ENCODE results near the gene GIGYF2.

DNA sequence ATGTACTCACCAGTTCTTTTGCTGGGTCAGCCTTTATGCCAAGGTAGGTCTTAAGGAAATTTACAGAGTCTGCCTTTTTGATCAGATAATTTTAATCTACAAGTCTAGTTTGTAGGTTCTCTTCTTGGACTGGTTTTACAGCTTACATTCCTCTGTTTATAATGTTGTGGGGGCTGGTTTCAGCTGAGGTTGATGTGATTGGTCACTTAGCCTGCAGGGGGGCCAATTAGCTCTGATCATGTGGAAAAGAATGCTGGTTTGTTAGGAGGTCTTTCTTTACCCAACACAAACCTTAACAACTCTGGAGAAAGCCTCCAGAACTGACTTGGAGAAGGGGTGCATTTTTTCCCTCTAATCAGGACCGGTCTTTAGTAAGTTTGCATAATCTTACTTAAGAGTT, 79.3 kb downstream of the GIGYF2 start, which contains the start of gene KCNJ13:
- TF ChIP-seq, protein P1, sequence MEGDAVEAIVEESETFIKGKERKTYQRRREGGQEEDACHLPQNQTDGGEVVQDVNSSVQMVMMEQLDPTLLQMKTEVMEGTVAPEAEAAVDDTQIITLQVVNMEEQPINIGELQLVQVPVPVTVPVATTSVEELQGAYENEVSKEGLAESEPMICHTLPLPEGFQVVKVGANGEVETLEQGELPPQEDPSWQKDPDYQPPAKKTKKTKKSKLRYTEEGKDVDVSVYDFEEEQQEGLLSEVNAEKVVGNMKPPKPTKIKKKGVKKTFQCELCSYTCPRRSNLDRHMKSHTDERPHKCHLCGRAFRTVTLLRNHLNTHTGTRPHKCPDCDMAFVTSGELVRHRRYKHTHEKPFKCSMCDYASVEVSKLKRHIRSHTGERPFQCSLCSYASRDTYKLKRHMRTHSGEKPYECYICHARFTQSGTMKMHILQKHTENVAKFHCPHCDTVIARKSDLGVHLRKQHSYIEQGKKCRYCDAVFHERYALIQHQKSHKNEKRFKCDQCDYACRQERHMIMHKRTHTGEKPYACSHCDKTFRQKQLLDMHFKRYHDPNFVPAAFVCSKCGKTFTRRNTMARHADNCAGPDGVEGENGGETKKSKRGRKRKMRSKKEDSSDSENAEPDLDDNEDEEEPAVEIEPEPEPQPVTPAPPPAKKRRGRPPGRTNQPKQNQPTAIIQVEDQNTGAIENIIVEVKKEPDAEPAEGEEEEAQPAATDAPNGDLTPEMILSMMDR (IDR thresholded peaks at IDR 0.05): no peak
- no peak for TF ChIP-seq POLR2A (IDR thresholded peaks at IDR 0.05)

Data from heart left ventricle (tissue), 13 donors.